ENCODE measurements around the gene UBAC1.

- no peak for TF ChIP-seq CTCF (IDR thresholded peaks at IDR 0.05; ENCODE audit: low read depth, low read length, poor library complexity, severe bottlenecking)
- TF ChIP-seq EZH2phosphoT487 (IDR thresholded peaks at IDR 0.05; ENCODE audit: borderline replicate concordance, low read length), result no peak
These were observed 74.8 kb downstream of the UBAC1 start for GRCh38 chr9:135886147-135886981.
